ENCODE results near the gene REXO5.
A peak's percentile ranks its signal among the peaks of the same experiment; 100 is the strongest.
"Not testable (repeated sequence)": the region's sequence is repeated elsewhere in the genome, so short reads cannot be mapped to it uniquely, and the experiment has no call there.

The REXO5 gene

GRCh38 chr16:20762404-20763123, 43.8 kb upstream of the REXO5 start:
- Histone ChIP-seq H3K79me2 (ENCODE audit: control insufficient read depth, low read length) (no peaks in the 10 kb centered on the region), H3K4me1 (ENCODE audit: control insufficient read depth, low read length) (peaks cover 13% of the 10 kb centered on the region), H3F3A (ENCODE audit: control insufficient read depth, insufficient read depth) (no peaks in the 10 kb centered on the region), H3K4me2 (ENCODE audit: low read length) (no peak overlapping the region), H4K20me1 (ENCODE audit: control insufficient read depth, insufficient read depth, low read depth, low read length) (no peaks in the 10 kb centered on the region), H3K36me3 (ENCODE audit: control insufficient read depth, low read length) (no peaks in the 10 kb centered on the region), H3K27ac (ENCODE audit: low read depth, low read length) (no peak overlapping the region), H3K27me3 (ENCODE audit: control insufficient read depth, low read length) (no peaks in the 10 kb centered on the region), H3K9me3 (ENCODE audit: control insufficient read depth, insufficient read depth, low read length) (peaks cover 10% of the 10 kb centered on the region), H3K9me2 (replicated peaks; ENCODE audit: control insufficient read depth, low read length) (no peaks in the 10 kb centered on the region), H3K4me3 (ENCODE audit: low read length) (no peak overlapping the region)
- no peak for TF ChIP-seq EZH2phosphoT487 (IDR thresholded peaks at IDR 0.05; ENCODE audit: borderline replicate concordance, low read length)
- TF ChIP-seq, protein P1, sequence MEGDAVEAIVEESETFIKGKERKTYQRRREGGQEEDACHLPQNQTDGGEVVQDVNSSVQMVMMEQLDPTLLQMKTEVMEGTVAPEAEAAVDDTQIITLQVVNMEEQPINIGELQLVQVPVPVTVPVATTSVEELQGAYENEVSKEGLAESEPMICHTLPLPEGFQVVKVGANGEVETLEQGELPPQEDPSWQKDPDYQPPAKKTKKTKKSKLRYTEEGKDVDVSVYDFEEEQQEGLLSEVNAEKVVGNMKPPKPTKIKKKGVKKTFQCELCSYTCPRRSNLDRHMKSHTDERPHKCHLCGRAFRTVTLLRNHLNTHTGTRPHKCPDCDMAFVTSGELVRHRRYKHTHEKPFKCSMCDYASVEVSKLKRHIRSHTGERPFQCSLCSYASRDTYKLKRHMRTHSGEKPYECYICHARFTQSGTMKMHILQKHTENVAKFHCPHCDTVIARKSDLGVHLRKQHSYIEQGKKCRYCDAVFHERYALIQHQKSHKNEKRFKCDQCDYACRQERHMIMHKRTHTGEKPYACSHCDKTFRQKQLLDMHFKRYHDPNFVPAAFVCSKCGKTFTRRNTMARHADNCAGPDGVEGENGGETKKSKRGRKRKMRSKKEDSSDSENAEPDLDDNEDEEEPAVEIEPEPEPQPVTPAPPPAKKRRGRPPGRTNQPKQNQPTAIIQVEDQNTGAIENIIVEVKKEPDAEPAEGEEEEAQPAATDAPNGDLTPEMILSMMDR (IDR thresholded peaks at IDR 0.05; ENCODE audit: low read depth, low read length, poor library complexity, severe bottlenecking): no peak

DNA sequence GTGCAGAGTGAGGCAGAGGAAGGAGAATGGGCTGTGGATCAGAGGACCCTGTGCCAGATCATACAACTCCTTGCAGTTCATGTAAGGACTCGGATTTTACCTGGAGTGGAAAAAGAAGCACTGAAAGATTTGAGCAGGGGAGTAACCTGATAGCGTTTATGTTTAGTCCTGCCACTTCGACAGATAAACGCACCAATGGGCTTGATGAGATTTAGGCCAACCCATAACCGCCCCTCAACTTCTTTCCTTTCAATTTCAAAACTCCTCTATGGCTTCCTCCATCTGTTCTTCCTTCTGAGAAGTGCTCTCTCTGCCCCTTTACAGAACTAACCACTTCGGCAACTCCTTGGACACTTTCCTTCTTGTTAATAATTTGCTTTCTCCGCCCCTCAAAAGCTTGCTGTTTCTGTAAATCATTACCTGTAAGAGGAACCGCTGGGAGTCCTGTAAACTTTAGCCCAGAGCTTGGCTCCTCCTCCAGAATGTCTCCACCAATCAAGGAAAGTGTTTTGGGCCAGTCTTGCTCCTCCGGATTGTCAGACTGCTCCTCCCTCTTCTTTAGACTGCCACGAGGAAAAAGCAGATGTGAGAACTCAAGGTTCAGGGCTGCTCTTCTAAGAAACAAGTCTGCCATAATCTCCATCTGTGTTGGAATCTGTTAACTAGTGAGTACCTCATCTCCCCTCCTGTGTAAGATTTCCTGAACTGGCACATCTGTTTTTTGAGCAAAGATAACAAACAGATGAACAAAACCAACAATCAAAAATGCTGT, 42.7 kb upstream of the REXO5 start, which contains the start of gene ACSM3:
Gene ACSM3 (plus strand): TSS at position 554 of the 772 bp plus-strand sequence. CDS start 6,021 bp downstream, outside the sequence.
- Histone ChIP-seq H3K4me3 (ENCODE audit: low read length) (peak within 1 kb of the TSS; percentile 68), H3K36me3 (ENCODE audit: control insufficient read depth, low read length) (no peaks in the 10 kb centered on the region), H3F3A (ENCODE audit: control insufficient read depth, insufficient read depth) (no peaks in the 10 kb centered on the region), H3K9me3 (ENCODE audit: control insufficient read depth, insufficient read depth, low read length) (peaks cover 10% of the 10 kb centered on the region), H3K9me2 (replicated peaks; ENCODE audit: control insufficient read depth, low read length) (no peaks in the 10 kb centered on the region), H3K27ac (ENCODE audit: low read depth, low read length) (no peak within 1 kb of the TSS), H4K20me1 (ENCODE audit: control insufficient read depth, insufficient read depth, low read depth, low read length) (no peaks in the 10 kb centered on the region), H3K4me1 (ENCODE audit: control insufficient read depth, low read length) (peaks cover 13% of the 10 kb centered on the region), H3K79me2 (ENCODE audit: control insufficient read depth, low read length) (no peaks in the 10 kb centered on the region), H3K27me3 (ENCODE audit: control insufficient read depth, low read length) (no peaks in the 10 kb centered on the region), H3K4me2 (ENCODE audit: low read length) (peak within 1 kb of the TSS; percentile 66)
- no peak for TF ChIP-seq EZH2phosphoT487 (IDR thresholded peaks at IDR 0.05; ENCODE audit: borderline replicate concordance, low read length)
- TF ChIP-seq, protein P1 (IDR thresholded peaks at IDR 0.05; ENCODE audit: low read depth, low read length, poor library complexity, severe bottlenecking): no peak

- not testable (repeated sequence) for H3K9me2 ChIP-seq (replicated peaks; ENCODE audit: control insufficient read depth, low read length); H3K36me3 ChIP-seq (ENCODE audit: control insufficient read depth, low read length); H3K4me2 ChIP-seq (ENCODE audit: low read length); H4K20me1 ChIP-seq (ENCODE audit: control insufficient read depth, insufficient read depth, low read depth, low read length); H3K4me3 ChIP-seq (ENCODE audit: low read length); H3K27ac ChIP-seq (ENCODE audit: low read depth, low read length); H3K79me2 ChIP-seq (ENCODE audit: control insufficient read depth, low read length); H3K27me3 ChIP-seq (ENCODE audit: control insufficient read depth, low read length); H3F3A ChIP-seq (ENCODE audit: control insufficient read depth, insufficient read depth)
- Histone ChIP-seq H3K4me1 (ENCODE audit: control insufficient read depth, low read length) (peaks cover 13% of the 10 kb centered on the region), H3K9me3 (ENCODE audit: control insufficient read depth, insufficient read depth, low read length) (peaks cover 10% of the 10 kb centered on the region)
Measured at GRCh38 chr16:20764448-20764847, 41.9 kb upstream of the REXO5 start.

GRCh38 chr16:20765732-20766131, 40.6 kb upstream of the REXO5 start:
- TF ChIP-seq, protein P1 (IDR thresholded peaks at IDR 0.05; ENCODE audit: low read depth, low read length, poor library complexity, severe bottlenecking): no peak
- TF ChIP-seq EZH2phosphoT487 (IDR thresholded peaks at IDR 0.05; ENCODE audit: borderline replicate concordance, low read length): no peak
- H3K4me3 ChIP-seq (ENCODE audit: low read length): no peak overlapping the region
- H3K4me1 ChIP-seq (ENCODE audit: control insufficient read depth, low read length): peaks cover 13% of the 10 kb centered on the region
- no peaks in the 10 kb centered on the region for H3K9me2 ChIP-seq (replicated peaks; ENCODE audit: control insufficient read depth, low read length)
- H3K9me3 ChIP-seq (ENCODE audit: control insufficient read depth, insufficient read depth, low read length): peaks cover 10% of the 10 kb centered on the region
- H3K79me2 ChIP-seq (ENCODE audit: control insufficient read depth, low read length): no peaks in the 10 kb centered on the region
- no peak overlapping the region for H3K4me2 ChIP-seq (ENCODE audit: low read length)
- H4K20me1 ChIP-seq (ENCODE audit: control insufficient read depth, insufficient read depth, low read depth, low read length): no peaks in the 10 kb centered on the region
- H3K36me3 ChIP-seq (ENCODE audit: control insufficient read depth, low read length): no peaks in the 10 kb centered on the region
- H3K27ac ChIP-seq (ENCODE audit: low read depth, low read length): no peak overlapping the region
- H3K27me3 ChIP-seq (ENCODE audit: control insufficient read depth, low read length): 0 out of 2 replicates have a peak, but pooled peaks cover 3% of the 10 kb centered on the region
- no peaks in the 10 kb centered on the region for H3F3A ChIP-seq (ENCODE audit: control insufficient read depth, insufficient read depth)
